ENCODE data around the gene ANXA7.

- TF ChIP-seq CTCF (IDR thresholded peaks at IDR 0.05) (no peak), POLR2A (IDR thresholded peaks at IDR 0.05) (no peak)
Measured at GRCh38 chr10:73432646-73433537, 19.0 kb upstream of the ANXA7 start.
